Measurements from ENCODE around the gene RAB34. TPM values are rescaled to one million over a fixed set of nuclear protein-coding genes. Genes with fewer than 3 reads are reported as not detected.

RAB34 gene
- polyA plus RNA-seq, 6 donors from 2014 or later: 11.6 to 22.6 (median 18.2) TPM

- Mint-ChIP-seq H3K4me1 (peaks cover 26 to 54% (median 30%) of the 10 kb centered on the region in 3 donors), H3K9me3 (no peaks in the 10 kb centered on the region), H3K27ac (peak overlapping the region; percentile 41 to 92 (median 76)), H3K36me3 (no peaks in the 10 kb centered on the region), H3K4me3 (peak overlapping the region in 3 of 8 donors; percentile 9 to 67 (median 47)), H3K27me3 (no peaks in the 10 kb centered on the region)
- peak; percentile 70 to 81 for ATAC-seq (ENCODE audit: low read depth in 2 of 2)
- peak; percentile 89 for DNase-seq
Observed at GRCh38 chr17:28750178-28751047, 32.7 kb upstream of the RAB34 start.

DNA sequence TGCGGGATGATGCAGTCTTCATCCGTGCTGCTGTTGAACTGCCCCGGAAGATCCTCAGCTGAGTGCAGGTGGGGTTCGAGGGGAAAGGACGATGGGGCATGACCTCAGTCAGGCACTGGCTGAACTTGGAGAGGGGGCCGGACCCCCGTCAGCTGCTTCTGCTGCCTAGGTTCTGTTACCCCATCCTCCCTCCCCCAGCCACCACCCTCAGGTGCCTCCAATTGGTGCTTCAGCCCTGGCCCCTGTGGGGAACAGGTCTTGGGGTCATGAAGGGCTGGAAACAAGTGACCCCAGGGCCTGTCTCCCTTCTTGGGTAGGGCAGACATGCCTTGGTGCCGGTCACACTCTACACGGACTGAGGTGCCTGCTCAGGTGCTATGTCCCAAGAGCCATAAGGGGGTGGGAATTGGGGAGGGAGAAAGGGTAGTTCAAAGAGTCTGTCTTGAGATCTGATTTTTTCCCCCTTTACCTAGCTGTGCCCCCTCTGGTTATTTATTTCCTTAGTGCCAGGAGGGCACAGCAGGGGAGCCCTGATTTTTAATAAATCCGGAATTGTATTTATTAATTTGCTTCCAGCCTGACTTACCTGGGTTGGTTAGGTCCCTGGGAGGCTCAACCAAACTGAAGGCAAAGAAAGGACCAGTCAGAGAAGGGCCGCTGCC, 32.0 kb upstream of the RAB34 start:
- Mint-ChIP-seq H3K27me3 (no peaks in the 10 kb centered on the region), H3K36me3 (no peaks in the 10 kb centered on the region), H3K4me3 (peak overlapping the region in 2 of 8 donors; percentile 47 to 77), H3K27ac (peak overlapping the region in 5 of 6 donors; percentile 26 to 92 (median 67)), H3K9me3 (no peaks in the 10 kb centered on the region), H3K4me1 (peaks cover 30 to 56% (median 36%) of the 10 kb centered on the region in 3 donors)
- ATAC-seq (ENCODE audit: low read depth in 2 of 2) (peak in 1 of 2 donors; percentile 2), DNase-seq (no peak)

DNA sequence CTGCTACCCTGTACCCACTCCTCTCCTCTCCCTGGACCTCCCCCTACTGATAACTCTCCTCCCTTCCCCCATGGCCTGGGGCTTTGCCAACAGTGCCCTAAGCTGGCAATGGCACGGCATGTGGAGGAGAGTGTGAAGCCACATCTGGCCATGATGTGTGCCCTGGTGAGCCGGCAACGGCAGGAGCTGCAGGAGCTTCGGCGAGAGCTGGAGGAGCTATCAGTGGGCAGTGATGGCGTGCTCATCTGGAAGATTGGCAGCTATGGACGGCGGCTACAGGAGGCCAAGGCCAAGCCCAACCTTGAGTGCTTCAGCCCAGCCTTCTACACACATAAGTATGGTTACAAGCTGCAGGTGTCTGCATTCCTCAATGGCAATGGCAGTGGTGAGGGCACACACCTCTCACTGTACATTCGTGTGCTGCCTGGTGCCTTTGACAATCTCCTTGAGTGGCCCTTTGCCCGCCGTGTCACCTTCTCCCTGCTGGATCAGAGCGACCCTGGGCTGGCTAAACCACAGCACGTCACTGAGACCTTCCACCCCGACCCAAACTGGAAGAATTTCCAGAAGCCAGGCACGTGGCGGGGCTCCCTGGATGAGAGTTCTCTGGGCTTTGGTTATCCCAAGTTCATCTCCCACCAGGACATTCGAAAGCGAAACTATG, 31.3 kb upstream of the RAB34 start:
- Mint-ChIP-seq H3K27me3 (no peaks in the 10 kb centered on the region), H3K36me3 (no peaks in the 10 kb centered on the region), H3K4me1 (peaks cover 30 to 56% (median 36%) of the 10 kb centered on the region in 3 donors), H3K27ac (peak overlapping the region in 3 of 6 donors; percentile 67 to 80 (median 72)), H3K4me3 (peak overlapping the region in 1 of 8 donors; percentile 77), H3K9me3 (no peaks in the 10 kb centered on the region)
- DNase-seq: no peak
- ATAC-seq (ENCODE audit: low read depth in 2 of 2): no peak

- H3K4me3 Mint-ChIP-seq: peak overlapping the region in 4 of 8 donors; percentile 9 to 77 (median 46)
- no peaks in the 10 kb centered on the region for H3K27me3 Mint-ChIP-seq
- H3K36me3 Mint-ChIP-seq: no peaks in the 10 kb centered on the region
- H3K27ac Mint-ChIP-seq: peak overlapping the region in 5 of 6 donors; percentile 47 to 92 (median 72)
- no peaks in the 10 kb centered on the region for H3K9me3 Mint-ChIP-seq
- ATAC-seq (ENCODE audit: low read depth in 2 of 2): no peak
- peaks cover 32 to 59% (median 38%) of the 10 kb centered on the region in 3 donors for H3K4me1 Mint-ChIP-seq
- DNase-seq: no peak
Observed at GRCh38 chr17:28747801-28748750, 30.4 kb upstream of the RAB34 start.

DNA sequence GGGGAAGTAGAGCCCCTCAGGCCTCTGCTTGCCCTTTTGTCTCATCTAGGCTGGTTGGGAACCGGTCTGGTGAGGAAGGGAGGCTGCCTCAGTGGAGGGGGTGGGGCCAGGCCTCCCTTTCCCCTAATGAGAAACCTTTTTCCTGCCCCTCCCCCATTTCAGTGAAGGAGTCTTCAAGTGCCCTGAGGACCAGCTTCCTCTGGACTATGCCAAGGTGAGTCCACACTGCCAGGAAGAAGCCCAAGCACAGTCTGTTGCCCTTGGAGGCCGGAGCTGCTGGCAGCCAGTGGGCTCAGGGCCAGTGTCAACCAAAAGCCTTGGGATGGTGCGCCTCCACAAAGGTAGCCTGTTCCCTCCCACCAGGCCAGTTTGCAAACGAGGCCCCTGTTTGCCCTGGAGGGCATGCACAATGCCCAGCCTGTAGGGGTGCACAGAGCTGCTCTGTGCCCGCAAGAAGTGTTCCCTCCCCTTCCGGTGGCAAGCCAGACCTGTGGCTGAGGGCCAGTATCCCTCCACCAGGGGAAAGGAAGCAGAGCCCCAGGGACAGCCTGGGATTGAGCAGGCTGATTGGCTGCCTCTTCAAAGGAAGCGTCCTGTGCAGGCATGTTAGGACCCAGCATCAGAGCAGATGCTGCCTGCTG, 29.5 kb upstream of the RAB34 start:
- no peaks in the 10 kb centered on the region for H3K36me3 Mint-ChIP-seq
- H3K4me3 Mint-ChIP-seq: peak overlapping the region in 6 of 8 donors; percentile 35 to 95 (median 91)
- H3K27ac Mint-ChIP-seq: peak overlapping the region in 4 of 6 donors; percentile 47 to 99 (median 69)
- peaks cover 34 to 61% (median 47%) of the 10 kb centered on the region in 3 donors for H3K4me1 Mint-ChIP-seq
- no peaks in the 10 kb centered on the region for H3K9me3 Mint-ChIP-seq
- H3K27me3 Mint-ChIP-seq: no peaks in the 10 kb centered on the region
- DNase-seq (no peak), ATAC-seq (ENCODE audit: low read depth in 2 of 2) (no peak)

GRCh38 chr17:28746611-28747050, 29.0 kb upstream of the RAB34 start:
- peaks cover 39 to 65% (median 52%) of the 10 kb centered on the region in 3 donors for H3K4me1 Mint-ChIP-seq
- ATAC-seq (ENCODE audit: low read depth in 2 of 2) (no peak), DNase-seq (no peak)
- H3K27ac Mint-ChIP-seq: peak overlapping the region; percentile 64 to 99 (median 82)
- peak overlapping the region; percentile 72 to 96 (median 92) for H3K4me3 Mint-ChIP-seq
- no peaks in the 10 kb centered on the region for H3K36me3 Mint-ChIP-seq
- no peaks in the 10 kb centered on the region for H3K27me3 Mint-ChIP-seq
- H3K9me3 Mint-ChIP-seq: no peaks in the 10 kb centered on the region

DNA sequence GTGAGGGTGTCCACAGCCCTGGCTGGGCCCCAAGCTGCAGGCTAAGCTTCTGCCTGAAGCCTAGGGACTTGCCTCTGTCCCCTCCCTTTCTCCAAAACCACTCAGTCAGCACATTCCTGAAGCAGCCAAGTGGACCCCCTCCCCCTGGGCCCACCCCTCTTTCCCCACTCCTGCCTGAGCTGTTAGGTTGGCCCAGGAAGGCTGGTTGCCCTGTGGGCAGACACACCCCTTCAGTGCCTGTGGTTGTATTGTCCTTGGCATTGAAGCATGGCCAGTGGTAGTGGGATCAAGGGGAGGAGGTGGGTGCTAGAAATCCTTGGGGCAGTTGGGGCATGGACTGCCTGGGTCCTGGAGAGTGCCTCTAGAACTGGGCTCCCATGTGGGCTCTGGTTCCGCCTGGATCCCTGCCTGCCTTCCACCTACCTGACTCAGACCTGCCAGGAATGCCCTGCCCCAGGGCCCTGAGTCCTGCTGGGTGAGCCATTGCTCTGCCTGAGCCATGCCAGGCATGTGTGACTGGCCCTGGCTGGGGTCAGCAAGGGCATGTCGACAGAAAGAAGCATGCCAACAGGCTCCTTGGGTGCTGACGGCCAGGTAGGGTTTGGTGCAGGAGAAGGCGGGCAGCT, 28.2 kb upstream of the RAB34 start:
- Mint-ChIP-seq H3K9me3 (no peaks in the 10 kb centered on the region), H3K4me3 (peak overlapping the region; percentile 72 to 96 (median 93)), H3K27me3 (no peaks in the 10 kb centered on the region), H3K27ac (peak overlapping the region; percentile 38 to 99 (median 87)), H3K36me3 (no peaks in the 10 kb centered on the region), H3K4me1 (peaks cover 46 to 71% (median 60%) of the 10 kb centered on the region in 3 donors)
- no peak for DNase-seq
- no peak for ATAC-seq (ENCODE audit: low read depth in 2 of 2)

- DNase-seq (peak; percentile 33), ATAC-seq (ENCODE audit: low read depth in 2 of 2) (no peak)
- Mint-ChIP-seq H3K27me3 (no peaks in the 10 kb centered on the region), H3K4me3 (peak overlapping the region; percentile 72 to 96 (median 93)), H3K27ac (peak overlapping the region; percentile 94 to 99 (median 97)), H3K4me1 (peaks cover 53 to 74% (median 67%) of the 10 kb centered on the region in 3 donors), H3K9me3 (no peaks in the 10 kb centered on the region), H3K36me3 (no peaks in the 10 kb centered on the region)
Observed at GRCh38 chr17:28744972-28745785, 27.5 kb upstream of the RAB34 start.

DNA sequence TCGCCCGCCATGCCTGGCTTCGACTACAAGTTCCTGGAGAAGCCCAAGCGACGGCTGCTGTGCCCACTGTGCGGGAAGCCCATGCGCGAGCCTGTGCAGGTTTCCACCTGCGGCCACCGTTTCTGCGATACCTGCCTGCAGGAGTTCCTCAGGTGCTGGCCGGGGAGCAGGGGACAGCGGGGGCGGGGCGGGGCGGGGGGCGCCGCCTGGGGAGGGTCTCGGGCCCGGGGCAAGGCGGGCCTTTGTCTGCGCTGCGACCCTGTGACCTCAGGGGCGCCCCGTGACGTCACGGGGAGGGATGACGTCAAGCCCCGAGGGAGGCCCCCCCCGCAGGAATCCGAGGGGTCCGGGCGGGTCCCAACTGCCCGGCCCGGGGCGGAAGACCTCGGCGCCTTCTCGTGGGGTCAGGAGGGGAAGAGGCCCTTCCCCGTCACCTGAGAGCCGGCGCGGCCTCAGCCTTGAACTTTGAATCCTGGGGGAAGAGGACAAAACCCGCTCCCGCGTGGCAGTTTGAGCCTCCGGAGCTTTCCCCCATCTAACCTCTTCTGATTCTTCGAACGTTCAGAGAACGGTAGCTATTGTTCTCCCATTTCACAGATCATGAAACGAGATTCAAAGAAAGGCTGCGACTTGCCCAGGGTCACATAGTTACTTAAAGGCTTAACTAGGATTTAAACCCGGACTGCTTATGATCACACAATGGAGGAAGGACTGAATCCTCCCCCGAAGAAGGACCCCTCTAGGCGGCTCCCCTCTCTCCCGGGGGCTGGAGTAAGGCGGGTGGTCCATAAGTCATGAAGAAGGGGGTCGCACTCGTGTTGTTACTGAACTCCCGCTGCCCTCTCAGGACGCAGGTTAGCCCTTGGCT, 26.7 kb upstream of the RAB34 start:
- Mint-ChIP-seq H3K27me3 (no peaks in the 10 kb centered on the region), H3K36me3 (no peaks in the 10 kb centered on the region), H3K4me1 (peaks cover 57 to 76% (median 73%) of the 10 kb centered on the region in 3 donors), H3K9me3 (peaks cover 0 to 2% (median 0%) of the 10 kb centered on the region in 7 donors), H3K4me3 (peak overlapping the region; percentile 72 to 96 (median 93)), H3K27ac (peak overlapping the region; percentile 94 to 99 (median 97))
- ATAC-seq (ENCODE audit: low read depth in 2 of 2) (peak; percentile 35 to 48), DNase-seq (peak; percentile 59)

All from naive B cell (primary cell).